DMS53 (cell line): ENCODE results near the gene GATM.
A peak's percentile ranks its signal among the peaks of the same experiment; 100 is the strongest.
"Not testable (repeated sequence)": the region's sequence is repeated elsewhere in the genome, so short reads cannot be mapped to it uniquely, and the experiment has no call there.

Experiments
- DNase-seq: peaks from one replicate; lab custom pipeline; 2025; lab: John Stamatoyannopoulos, UW

GATM gene

GRCh38 chr15:45389351-45389750, 11.0 kb upstream of the GATM start:
- no peak for DNase-seq

- DNase-seq: peak; percentile 19
Measured at GRCh38 chr15:45387380-45388007, 9.2 kb upstream of the GATM start.

GRCh38 chr15:45386974-45387373, 8.6 kb upstream of the GATM start:
- DNase-seq: no peak

GRCh38 chr15:45386420-45386819, 8.1 kb upstream of the GATM start:
- DNase-seq: peak; percentile 47

GRCh38 chr15:45385590-45385989, 7.2 kb upstream of the GATM start:
- no peak for DNase-seq

GRCh38 chr15:45384700-45385099, 6.4 kb upstream of the GATM start:
- DNase-seq: peak; percentile 2

GRCh38 chr15:45378913-45379262, 544 bp upstream of the GATM start:
- no peak for DNase-seq

- DNase-seq: peak; percentile 47
Measured at GRCh38 chr15:45377609-45378148, 665 bp downstream of the GATM start.

- DNase-seq: no peak
Measured at GRCh38 chr15:45376967-45377608, 1.3 kb downstream of the GATM start.

GRCh38 chr15:45376300-45376928, 1.9 kb downstream of the GATM start:
- no peak for DNase-seq

GRCh38 chr15:45375836-45376235, 2.5 kb downstream of the GATM start:
- no peak for DNase-seq

- DNase-seq: no peak
Measured at GRCh38 chr15:45373976-45374375, 4.4 kb downstream of the GATM start.

GRCh38 chr15:45372041-45372995, 6.0 kb downstream of the GATM start:
- peak; percentile 6 for DNase-seq

GRCh38 chr15:45371546-45371945, 6.8 kb downstream of the GATM start:
- no peak for DNase-seq

- not testable (repeated sequence) for DNase-seq
Measured at GRCh38 chr15:45370042-45370441, 8.3 kb downstream of the GATM start.

- not testable (repeated sequence) for DNase-seq
Measured at GRCh38 chr15:45367222-45367621, 11.1 kb downstream of the GATM start.

- DNase-seq: no peak
Measured at GRCh38 chr15:45364271-45364670, 14.1 kb downstream of the GATM start.

- no peak for DNase-seq
Measured at GRCh38 chr15:45363801-45364200, 14.5 kb downstream of the GATM start.

- DNase-seq: no peak
Measured at GRCh38 chr15:45363334-45363733, 15.0 kb downstream of the GATM start.

- no peak for DNase-seq
Measured at GRCh38 chr15:45362419-45362818, 15.9 kb downstream of the GATM start.

- DNase-seq: no peak
Measured at GRCh38 chr15:45361878-45362277, 16.5 kb downstream of the GATM start.

GRCh38 chr15:45355860-45356259, 22.5 kb downstream of the GATM start:
- no peak for DNase-seq
